GM21528 (cell line): ENCODE data around the gene RGS3.

Experiments
- ATAC-seq: cut with Tn5 transposase; IDR thresholded peaks from one replicate; pipeline ENCODE4 v1.9.1; 2021; ENCODE audit warnings: mild to moderate bottlenecking, moderate library complexity; ENCODE audit not compliant: unreplicated experiment, low FRiP score

The RGS3 gene

GRCh38 chr9:113508111-113508749 lies 44.7 kb downstream of the RGS3 start:
- ATAC-seq = no peak

- no peak for ATAC-seq
Measured at GRCh38 chr9:113509463-113509862, 45.9 kb downstream of the RGS3 start.

- no peak for ATAC-seq
Measured at GRCh38 chr9:113511047-113511521, 47.6 kb downstream of the RGS3 start.

- peak; percentile 36 for ATAC-seq
Measured at GRCh38 chr9:113511856-113512761, 48.6 kb downstream of the RGS3 start.

GRCh38 chr9:113513111-113513510 lies 49.6 kb downstream of the RGS3 start:
- ATAC-seq = no peak

GRCh38 chr9:113513536-113513935 lies 50.0 kb downstream of the RGS3 start:
- ATAC-seq = no peak

GRCh38 chr9:113514061-113514460 lies 50.5 kb downstream of the RGS3 start:
- ATAC-seq = no peak

GRCh38 chr9:113514748-113515147 lies 51.2 kb downstream of the RGS3 start:
- ATAC-seq = no peak

- ATAC-seq = no peak
Measured at GRCh38 chr9:113515862-113516261, 52.3 kb downstream of the RGS3 start.

GRCh38 chr9:113516840-113517577 lies 53.5 kb downstream of the RGS3 start:
- peak; percentile 93 for ATAC-seq

GRCh38 chr9:113519426-113520108 lies 56.0 kb downstream of the RGS3 start:
- no peak for ATAC-seq

- no peak for ATAC-seq
Measured at GRCh38 chr9:113520109-113520642, 56.6 kb downstream of the RGS3 start.

GRCh38 chr9:113521693-113522255 lies 58.2 kb downstream of the RGS3 start:
- ATAC-seq = no peak

- ATAC-seq = no peak
Measured at GRCh38 chr9:113522419-113522818, 58.9 kb downstream of the RGS3 start.

- peak; percentile 12 for ATAC-seq
Measured at GRCh38 chr9:113522858-113523257, 59.3 kb downstream of the RGS3 start.

- peak; percentile 86 for ATAC-seq
Measured at GRCh38 chr9:113523421-113524141, 60.1 kb downstream of the RGS3 start.

- ATAC-seq = no peak
Measured at GRCh38 chr9:113524468-113524867, 60.9 kb downstream of the RGS3 start.

GRCh38 chr9:113525205-113525604 lies 61.7 kb downstream of the RGS3 start:
- no peak for ATAC-seq

GRCh38 chr9:113525831-113526230 lies 62.3 kb downstream of the RGS3 start:
- ATAC-seq = no peak
